GDM1 (cell line): ENCODE measurements around the gene PLCD1.
"Not testable (repeated sequence)": the region's sequence is repeated elsewhere in the genome, so short reads cannot be mapped to it uniquely, and the experiment has no call there.

Experiments used
- DNase-seq: peaks from one replicate; lab custom pipeline; 2025; lab: John Stamatoyannopoulos, UW

The PLCD1 gene

GRCh38 chr3:38029400-38030125, at the start of gene PLCD1:
Gene PLCD1 (minus strand): TSS chr3:38029642. CDS start chr3:38029539, 103 bp downstream.
- no peak for DNase-seq

GRCh38 chr3:38077073-38077472, 47.6 kb upstream of the PLCD1 start:
- DNase-seq, result not testable (repeated sequence)

- no peak for DNase-seq
Measured at GRCh38 chr3:38070013-38070412, 40.6 kb upstream of the PLCD1 start.

- DNase-seq, result no peak
Measured at GRCh38 chr3:38067508-38068233, 38.2 kb upstream of the PLCD1 start.

GRCh38 chr3:38064453-38064852, 35.0 kb upstream of the PLCD1 start:
- DNase-seq, result not testable (repeated sequence)

GRCh38 chr3:38062809-38063208, 33.4 kb upstream of the PLCD1 start:
- no peak for DNase-seq

GRCh38 chr3:38059591-38059990, 30.1 kb upstream of the PLCD1 start:
- DNase-seq, result no peak

GRCh38 chr3:38059148-38059547, 29.7 kb upstream of the PLCD1 start:
- no peak for DNase-seq

GRCh38 chr3:38054499-38055001, 25.1 kb upstream of the PLCD1 start:
- peak; percentile 39 for DNase-seq

- DNase-seq, result not testable (repeated sequence)
Measured at GRCh38 chr3:38053813-38054498, 24.5 kb upstream of the PLCD1 start.

GRCh38 chr3:38053286-38053685, 23.8 kb upstream of the PLCD1 start:
- DNase-seq, result not testable (repeated sequence)

- no peak for DNase-seq
Measured at GRCh38 chr3:38051131-38051530, 21.7 kb upstream of the PLCD1 start.

GRCh38 chr3:38049358-38050126, 20.1 kb upstream of the PLCD1 start:
- no peak for DNase-seq

- no peak for DNase-seq
Measured at GRCh38 chr3:38047896-38048295, 18.5 kb upstream of the PLCD1 start.

- no peak for DNase-seq
Measured at GRCh38 chr3:38046821-38047220, 17.4 kb upstream of the PLCD1 start.

GRCh38 chr3:38046027-38046426, 16.6 kb upstream of the PLCD1 start:
- DNase-seq, result no peak

- DNase-seq, result no peak
Measured at GRCh38 chr3:38043486-38043885, 14.0 kb upstream of the PLCD1 start.

GRCh38 chr3:38040401-38040800, 11.0 kb upstream of the PLCD1 start:
- no peak for DNase-seq

- peak; percentile 22 for DNase-seq
Measured at GRCh38 chr3:38039899-38040261, 10.4 kb upstream of the PLCD1 start.

- DNase-seq, result no peak
Measured at GRCh38 chr3:38039101-38039898, 9.9 kb upstream of the PLCD1 start, which contains the start of gene DLEC1. Gene DLEC1 (plus strand): TSS chr3:38039208. CDS start chr3:38039226, 18 bp downstream.

- no peak for DNase-seq
Measured at GRCh38 chr3:38038447-38038911, 9.0 kb upstream of the PLCD1 start.
